Muscle of back (tissue), 11 donors: ENCODE results near the gene TPCN2. TPM values are rescaled to one million over a fixed set of nuclear protein-coding genes. Genes with fewer than 3 reads are reported as not detected.

Experiments used
- DNase-seq, 3 donors: peaks; one replicate each; pipeline versions ENCODE4 v3.0.0 to v3.0.0-alpha.2; 2013
- polyA plus RNA-seq, 10 donors: library from polyadenylated mRNA; unstranded; fragments of 120-200 nt; gene quantifications; one replicate each; pipeline ENCODE4 v1.2.1, GENCODE V29; 2013; ENCODE audit not compliant: insufficient read length in 10 of 10

The TPCN2 gene
- polyA plus RNA-seq, 10 donors: 5.8 to 10.4 (median 7.7) TPM

DNA sequence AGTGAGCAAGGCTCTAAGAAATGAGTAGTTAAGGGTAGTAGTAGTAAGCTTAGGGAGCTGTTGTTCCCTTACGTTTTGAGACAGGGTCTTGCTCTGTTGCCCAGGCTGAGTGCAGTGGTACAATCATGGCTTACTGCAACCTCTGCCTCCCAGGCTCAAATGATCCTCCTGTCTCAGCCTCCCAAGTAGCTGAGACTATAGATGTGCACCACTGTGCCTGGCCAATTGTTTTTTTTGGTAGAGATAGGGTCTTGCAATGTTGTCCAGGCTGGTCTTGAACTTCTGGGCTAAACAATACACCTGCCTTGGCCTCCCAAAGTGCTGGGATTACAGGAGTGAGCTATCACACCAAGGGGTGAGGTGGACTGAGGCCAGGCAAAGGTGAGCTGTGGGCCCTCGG lies 117.0 kb downstream of the TPCN2 start:
- DNase-seq: no peak

DNA sequence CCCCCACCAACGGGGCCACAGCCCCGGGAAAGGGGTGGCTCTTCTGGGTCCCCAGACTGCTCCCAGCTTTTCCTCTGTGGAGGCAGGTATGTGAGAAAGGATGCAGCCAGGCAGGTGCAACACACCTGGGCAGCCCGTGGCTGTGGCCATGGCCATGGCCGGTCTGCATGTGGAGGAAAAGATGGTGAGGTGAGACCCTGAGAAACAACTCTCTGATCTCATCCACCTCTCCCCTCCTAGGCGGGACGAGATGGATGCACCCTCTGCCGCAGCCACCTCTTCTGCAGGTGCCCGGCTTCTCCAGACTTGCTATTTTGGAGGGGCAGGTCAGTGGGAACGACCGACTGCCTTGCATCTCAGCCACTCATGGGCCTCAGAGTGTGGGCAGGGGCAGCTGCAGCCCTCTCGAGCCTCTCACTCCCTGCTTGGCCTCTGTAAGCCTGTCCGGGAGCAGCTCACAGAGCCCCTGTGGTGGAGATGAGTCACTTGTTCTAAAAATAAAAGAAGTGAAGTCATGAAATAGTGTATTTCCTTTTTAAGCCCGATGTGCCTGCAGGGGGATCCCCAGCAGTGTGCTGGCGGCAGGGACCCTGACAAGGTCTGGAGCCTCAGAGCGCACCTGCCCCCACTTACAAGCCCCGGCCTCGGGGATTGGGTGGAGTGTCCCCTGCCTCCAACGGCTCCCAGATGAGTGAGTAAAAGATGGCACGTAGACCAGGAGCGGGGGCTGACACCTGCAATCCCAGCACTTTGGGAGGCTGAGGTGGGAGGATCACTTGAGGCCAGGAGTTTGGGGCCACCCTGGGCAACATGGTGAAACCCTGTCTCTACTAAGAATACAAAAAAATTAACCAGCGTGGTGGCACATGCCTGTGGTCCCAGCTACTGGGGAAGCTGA lies 117.7 kb downstream of the TPCN2 start:
- DNase-seq: peak; percentile 63 to 81 (median 68)

DNA sequence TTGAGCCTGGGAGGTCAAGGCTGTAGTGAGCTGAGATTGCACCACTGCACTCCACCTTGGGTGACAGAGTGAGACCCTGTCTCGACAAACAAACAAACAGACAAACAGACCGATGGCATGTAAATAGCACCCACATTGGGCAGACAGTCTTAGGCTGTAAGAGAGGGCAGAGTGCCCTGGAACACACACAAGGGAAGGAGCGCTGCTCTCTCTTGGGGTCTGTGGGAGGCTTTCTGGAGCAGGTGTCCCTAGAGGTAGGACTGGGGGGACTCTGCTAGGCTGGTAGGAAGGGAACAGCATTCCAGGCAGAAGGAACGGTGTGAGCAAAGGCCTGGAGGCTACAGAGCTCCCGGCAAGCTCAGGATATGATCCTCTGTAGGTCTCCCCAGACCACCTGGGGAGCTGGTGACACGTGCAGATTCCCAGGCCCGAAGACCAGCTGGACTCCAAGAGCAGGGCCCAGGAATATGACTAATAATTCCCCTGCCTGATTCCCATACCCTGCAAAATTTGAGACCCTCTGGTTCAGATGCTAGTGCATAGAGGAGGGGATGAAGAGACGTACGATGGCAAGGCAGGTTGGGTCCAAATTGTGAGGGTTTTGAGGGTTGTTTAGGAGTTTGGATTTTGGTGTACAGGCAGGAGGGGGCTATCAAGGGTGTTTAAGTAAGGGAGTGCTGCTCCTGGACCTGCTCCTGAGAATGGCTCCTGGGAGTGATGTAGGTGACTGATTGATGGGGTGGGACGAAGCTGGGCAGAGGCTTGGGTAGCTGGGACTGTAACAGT lies 118.6 kb downstream of the TPCN2 start:
- no peak for DNase-seq

DNA sequence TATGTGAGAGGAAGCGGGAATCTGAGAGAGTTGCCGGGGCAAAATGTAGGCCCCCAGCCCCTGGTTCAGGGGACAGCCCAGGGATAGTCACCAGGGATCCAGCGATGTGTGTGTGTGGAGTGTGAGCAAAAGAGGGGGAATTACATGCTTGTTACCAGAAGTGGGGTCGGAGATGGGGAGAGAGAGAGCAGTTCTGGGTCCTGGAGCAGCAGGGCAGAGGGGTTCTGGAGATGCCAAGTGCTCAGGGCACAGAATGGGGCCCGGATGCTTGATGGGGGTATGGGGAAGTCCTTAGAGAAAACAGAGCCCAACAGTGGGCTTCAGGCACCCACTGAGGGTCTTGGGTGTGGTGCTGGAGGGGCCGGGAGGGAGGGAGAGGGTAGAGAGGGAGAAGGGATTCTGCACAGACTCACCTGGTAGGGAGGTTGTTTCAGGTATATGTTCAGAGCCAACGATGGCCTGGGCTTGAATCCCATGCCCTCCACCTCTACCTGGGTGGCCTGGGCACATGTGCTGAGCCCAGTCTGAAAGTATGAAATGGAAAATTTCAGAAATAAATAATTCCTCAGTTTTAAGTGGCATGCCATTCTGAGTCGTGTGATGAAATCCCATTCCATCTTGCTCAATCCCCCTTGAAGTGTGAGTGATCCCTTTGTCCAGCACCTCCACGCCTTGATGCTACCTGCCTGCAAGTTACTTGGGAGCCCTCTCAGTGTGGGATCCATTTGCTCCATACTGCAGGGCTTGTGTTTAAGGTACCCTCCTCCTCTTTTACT lies 119.4 kb downstream of the TPCN2 start:
- DNase-seq: no peak

DNA sequence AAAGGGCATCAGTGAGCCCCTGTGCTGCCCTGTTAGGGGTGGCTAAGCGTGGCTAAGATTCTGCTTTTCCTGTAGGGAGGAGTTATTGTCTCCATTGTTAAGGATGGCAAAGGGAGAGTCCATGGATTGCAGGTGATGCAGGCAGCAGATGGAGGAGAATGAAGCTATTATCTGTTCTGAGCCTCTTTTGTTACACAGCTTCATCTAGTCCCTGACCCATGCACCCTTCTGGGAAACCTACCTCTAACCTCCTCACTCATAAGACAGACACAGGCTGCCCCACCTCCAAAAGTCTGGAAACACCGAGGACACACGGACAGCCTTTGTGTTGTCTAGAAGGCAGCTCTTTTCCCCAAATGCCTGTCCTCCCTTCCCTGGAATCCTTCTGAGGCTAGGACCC lies 120.7 kb downstream of the TPCN2 start:
- no peak for DNase-seq

DNA sequence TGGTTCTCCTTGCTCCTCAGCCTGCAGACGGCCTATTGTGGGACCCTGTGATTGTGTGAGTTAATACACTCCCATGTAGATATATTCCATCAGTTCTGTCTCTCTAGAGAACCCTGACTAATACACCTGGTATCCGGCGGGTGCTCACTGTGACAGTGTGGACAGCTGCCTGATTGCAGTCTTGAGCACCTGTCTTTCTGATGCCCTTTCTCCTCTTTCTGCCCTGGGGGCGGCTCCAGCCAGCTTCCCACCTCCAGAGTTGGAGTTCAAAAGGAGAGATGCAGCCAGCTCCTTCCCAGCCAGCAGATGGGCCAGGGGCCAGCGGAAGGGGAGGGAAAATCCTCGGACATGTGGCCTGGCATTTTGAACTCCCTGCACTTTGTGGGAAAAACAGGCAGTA lies 122.0 kb downstream of the TPCN2 start:
- DNase-seq: no peak

DNA sequence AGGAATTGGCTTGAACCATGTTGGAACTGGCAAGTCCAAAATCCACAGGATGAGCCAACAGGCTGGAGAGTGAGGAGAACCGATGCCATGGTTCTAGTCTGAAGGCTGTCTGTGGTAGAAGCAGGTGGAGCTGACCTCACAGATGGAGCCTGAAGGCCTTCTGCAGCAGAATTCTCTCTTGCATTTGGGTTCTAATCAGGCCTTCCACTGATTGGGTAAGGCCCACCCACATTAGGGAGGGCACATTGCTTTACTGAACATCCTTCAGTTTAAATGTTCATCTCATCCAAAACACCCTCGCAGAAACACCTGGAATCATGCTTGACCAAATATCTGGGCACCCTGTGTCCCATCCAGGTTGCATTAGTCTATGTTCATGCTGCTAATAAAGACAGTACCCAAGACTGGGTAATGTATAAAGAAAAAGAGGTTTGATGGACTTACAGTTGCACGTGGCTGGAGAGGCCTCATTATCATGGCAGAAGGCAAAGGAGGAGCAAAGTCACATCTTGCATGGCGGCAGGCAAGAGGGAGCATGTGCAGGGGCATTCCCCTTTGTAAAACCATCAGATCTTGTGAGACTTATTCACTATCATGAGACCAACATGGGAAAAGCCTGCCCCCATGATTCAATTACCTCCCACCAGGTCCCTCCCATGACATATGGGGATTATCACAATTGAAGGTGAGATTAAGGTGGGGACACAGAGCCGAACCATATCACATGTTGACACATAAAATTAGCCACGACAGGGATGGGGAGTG lies 122.9 kb downstream of the TPCN2 start:
- no peak for DNase-seq

DNA sequence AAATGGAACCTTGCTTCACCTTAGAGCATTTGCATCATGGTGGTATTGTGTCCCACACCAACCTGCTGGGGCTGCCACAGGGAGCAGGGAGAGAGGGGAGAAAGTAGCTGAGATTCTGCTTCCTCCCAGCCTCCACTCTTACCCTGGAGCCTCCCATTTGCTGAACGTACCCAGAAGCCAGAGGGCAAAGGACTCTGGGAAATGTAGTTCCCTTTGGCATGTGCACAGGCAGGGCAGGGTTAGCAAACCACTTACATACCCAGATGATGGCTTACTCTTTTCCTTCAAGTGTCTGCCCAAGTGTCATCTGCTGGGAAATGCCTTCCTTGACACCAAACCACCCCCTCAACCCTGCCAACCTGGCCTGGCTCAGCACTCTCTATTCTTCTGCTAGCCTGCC lies 123.9 kb downstream of the TPCN2 start:
- no peak for DNase-seq

DNA sequence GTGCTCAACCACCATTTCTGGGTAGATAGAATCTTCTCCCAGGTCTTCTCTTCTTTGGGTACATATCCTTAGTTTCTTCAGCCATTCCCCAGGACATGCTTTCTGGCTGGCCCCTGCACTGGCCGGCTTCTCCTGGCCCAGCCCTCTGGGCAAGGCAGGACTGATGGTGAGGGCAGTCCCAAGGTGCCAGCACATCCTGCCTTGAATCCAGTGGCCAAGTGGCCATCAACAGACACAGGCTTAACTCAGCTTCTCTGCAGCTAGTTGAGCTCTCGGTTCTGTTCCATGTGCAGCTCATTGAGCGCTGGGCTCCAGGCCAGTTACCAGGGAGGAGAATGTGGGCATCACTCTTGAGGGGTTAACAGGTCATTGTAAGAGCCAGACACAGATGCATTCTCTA lies 124.6 kb downstream of the TPCN2 start:
- no peak for DNase-seq

DNA sequence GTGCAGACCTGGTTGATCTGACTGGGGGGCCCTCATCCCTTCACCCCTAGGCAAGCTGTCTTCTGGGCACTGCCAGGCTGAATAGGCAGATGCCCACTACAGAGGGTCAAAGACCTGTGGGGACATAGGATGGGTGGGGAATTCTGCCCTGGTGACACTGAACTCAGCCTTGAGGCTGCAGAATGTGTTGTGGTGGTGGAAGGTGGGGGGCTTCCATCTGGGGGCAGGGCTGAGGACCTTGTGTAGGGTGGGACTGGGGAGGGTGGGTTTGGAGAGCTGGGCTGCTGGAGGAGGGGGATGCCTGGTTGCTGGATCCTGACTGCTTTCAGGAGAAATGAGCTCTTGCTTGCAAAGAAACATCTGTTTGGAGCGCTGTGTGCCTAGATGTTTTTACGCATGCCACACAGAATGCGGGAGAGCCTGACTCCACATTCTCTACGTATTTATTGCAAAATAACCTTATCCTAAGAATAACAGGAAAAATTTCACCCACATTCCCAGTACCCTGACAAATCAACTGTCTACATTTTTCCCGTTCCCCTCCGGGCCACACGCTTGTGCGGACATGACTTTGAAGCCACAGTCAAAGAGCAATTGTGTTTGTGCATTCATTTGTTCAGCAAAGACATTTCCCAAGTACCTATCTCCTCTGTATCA lies 125.3 kb downstream of the TPCN2 start:
- DNase-seq: no peak

DNA sequence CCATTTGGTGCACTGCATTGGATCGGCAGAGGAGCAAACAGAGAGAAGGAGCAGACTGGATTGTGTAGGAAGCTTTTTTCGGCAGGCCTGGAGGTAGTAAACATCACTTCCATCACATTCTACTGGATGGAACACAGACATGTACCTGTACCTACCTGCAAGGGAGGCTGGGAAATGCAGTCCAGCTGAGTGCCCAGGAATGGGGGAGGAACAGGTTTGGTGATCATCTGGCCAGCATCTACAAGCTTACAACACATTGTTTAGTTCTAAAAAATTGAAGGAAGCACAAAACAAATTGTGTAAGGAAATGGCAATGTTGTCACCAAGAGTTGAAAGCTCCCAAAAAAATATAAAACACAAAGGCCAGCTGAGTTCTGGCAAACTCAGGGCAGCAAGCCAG lies 126.1 kb downstream of the TPCN2 start:
- no peak for DNase-seq

DNA sequence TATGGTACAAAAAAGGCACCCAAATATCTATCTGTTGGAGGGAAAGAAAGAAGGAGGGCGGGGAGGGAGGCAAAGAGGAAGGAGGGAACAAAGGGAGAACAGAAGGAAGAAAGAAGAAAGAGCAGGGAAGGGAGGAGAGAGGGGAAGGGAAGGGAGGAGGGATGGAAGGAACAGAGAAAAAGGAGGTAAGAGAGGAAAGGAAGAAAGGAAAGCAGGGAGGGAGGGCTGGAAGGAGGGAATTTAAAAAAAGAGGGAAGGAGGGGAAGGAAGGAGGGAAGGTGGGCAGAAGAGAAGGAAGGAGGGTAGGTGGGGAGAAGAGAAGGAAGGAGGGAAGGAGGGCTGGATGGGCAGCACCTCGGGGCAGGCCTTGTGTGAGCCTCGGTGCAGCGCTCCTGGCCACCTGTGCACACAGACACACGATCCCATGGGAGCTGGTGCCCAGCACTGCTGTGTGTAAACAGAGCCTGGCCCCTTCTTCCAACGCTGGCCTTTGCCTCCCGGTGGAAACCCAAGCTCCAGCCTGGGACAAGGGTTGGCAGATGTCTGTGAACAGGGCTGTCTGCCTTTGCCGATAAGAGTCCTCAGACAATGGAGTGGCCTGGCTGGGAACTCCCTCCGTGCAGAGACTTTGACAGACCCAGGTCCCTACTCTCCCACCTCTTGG lies 130.2 kb downstream of the TPCN2 start:
- DNase-seq: no peak

DNA sequence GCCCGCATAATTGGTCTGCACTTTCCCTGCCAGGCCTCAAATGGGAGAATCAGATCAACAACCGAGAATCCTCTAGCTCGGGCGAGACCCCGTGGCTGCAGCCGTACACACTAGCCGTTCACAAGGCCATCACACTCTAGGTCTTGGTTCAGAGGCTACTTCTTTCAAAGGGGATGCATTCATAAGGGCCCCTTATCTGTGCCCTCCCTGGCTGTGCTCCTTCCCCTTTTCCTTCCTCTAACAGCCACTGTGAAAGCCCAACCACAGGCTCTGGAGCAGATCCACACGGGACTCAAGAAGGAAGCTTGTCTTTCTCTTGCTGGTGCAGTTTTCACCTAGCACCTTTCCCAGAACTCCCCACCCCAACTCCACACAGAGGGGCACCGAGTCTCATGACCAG lies 131.5 kb downstream of the TPCN2 start:
- DNase-seq: no peak

DNA sequence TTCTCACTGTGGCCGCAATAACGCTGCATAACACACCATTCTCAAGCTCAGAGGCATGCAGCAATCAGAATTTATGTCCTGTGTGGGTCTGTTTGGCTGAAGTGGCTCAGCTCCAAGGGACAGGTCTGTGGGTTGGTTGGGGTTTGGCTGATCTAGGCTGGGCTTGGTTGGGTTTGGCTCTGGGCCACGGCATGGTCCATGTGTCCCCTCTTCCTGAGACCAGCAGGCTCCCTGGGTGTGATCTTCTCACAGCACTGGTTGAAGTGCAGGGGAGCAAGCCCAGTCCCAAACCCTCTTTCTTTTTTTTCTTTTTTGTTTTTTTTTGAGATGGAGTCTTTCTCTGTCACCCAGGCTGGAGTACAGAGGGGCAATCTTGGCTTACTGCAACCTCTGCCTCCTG lies 132.0 kb downstream of the TPCN2 start:
- DNase-seq: no peak

DNA sequence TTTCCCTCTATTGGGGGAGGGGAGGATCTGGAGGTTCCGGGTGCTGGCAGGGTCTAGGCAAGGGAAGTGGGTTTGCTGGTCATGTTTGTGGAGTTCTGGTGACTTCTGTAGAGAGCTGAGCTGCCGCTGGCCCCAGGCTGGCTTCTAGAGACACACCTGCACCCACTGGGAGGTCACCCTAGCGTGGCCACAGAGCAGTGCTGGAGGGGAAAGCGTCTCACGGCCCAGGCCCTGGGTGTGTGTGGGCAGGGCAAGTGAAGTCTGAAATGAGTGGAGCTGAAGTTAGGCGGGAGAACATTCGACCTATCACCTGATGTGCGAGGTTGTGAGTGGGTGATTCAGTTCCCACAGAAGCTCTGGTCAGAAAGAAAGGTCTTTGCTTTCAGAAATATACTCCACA lies 134.9 kb downstream of the TPCN2 start:
- DNase-seq: no peak

Other genes with a start within 250 kb of the TPCN2 start
- 10 to 100 TPM; 10.1 to 13.7 (median 11.8) TPM for gene CPT1A, start 207.0 kb upstream of the TPCN2 start, polyA plus RNA-seq
- gene MRPL21, start 145.1 kb upstream of the TPCN2 start, polyA plus RNA-seq: 10 to 100 TPM; 36.1 to 57.3 (median 47.5) TPM
- 10 to 100 TPM; 10.5 to 18.1 (median 11.8) TPM for gene IGHMBP2, start 145.0 kb upstream of the TPCN2 start, polyA plus RNA-seq
- gene MRGPRD, start 67.9 kb upstream of the TPCN2 start, polyA plus RNA-seq: under 1 TPM in 2 of 10 donors, not detected in 8; 0.21 to 0.25 TPM
- gene MRGPRF, start 35.7 kb upstream of the TPCN2 start, polyA plus RNA-seq: 10 to 100 TPM; 13.0 to 29.6 (median 19.2) TPM
- gene SMIM38, start 107.0 kb downstream of the TPCN2 start, polyA plus RNA-seq: 1 to 10 TPM in 1 of 10 donors, under 1 TPM in 9; 0.13 to 1.3 (median 0.29) TPM
- 1 to 10 TPM in 1 of 10 donors, under 1 TPM in 9; 0.29 to 1.2 (median 0.62) TPM for gene MYEOV, start 245.2 kb downstream of the TPCN2 start, polyA plus RNA-seq